Measurements from ENCODE around the gene NFATC3.
A peak's percentile ranks its signal among the peaks of the same experiment; 100 is the strongest.

NFATC3 gene

DNA sequence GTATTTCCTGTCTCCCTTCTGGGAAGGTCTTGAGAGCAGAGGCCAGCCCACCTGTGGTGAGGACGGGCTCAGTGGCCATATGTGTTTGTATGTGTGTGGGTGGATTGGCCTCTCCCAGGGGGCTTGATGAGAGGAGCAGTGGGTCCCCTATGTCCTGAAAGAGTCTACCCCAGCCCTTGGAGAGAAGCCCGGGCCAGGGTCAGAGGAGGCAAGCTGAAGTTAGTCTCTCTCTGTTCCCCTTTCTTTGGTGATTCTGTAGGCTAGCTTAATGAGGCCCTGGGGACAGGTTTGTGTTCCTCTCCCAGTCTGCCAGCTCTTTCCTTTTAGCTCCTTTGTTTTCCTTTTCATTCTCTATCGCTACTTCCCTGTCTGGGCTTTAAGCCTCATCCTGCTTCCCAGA, 23.8 kb upstream of the NFATC3 start:
- Histone ChIP-seq H3K9ac (ENCODE audit: low read length) (no peak overlapping the region), H3K27me3 (ENCODE audit: insufficient read depth, low read length) (no peaks in the 10 kb centered on the region), H4K20me1 (ENCODE audit: insufficient read depth, low read length) (no peaks in the 10 kb centered on the region), H3K9me3 (ENCODE audit: low read length) (no peaks in the 10 kb centered on the region), H3K79me2 (ENCODE audit: insufficient read depth, low read length) (no peaks in the 10 kb centered on the region), H3K9me2 (ENCODE audit: low read depth, low read length) (no peaks in the 10 kb centered on the region), H3K27ac (ENCODE audit: low read depth, low read length, poor library complexity, severe bottlenecking) (no peak overlapping the region), H3F3A (ENCODE audit: insufficient read depth, low read length) (no peaks in the 10 kb centered on the region), H3K4me1 (ENCODE audit: insufficient read depth, low read length, severe bottlenecking) (no peaks in the 10 kb centered on the region), H3K4me2 (ENCODE audit: low read length) (no peak overlapping the region), H2AFZ (ENCODE audit: low read length) (no peak overlapping the region), H3K4me3 (ENCODE audit: low read depth, low read length, poor library complexity, severe bottlenecking) (no peak overlapping the region), H3K36me3 (ENCODE audit: insufficient read depth, low read length) (peaks cover 45% of the 10 kb centered on the region; the same call in 1 of the 2 replicates)
- TF ChIP-seq EZH2 (IDR thresholded peaks at IDR 0.05; ENCODE audit: borderline replicate concordance, low read length): no peak
- TF ChIP-seq, protein P1, sequence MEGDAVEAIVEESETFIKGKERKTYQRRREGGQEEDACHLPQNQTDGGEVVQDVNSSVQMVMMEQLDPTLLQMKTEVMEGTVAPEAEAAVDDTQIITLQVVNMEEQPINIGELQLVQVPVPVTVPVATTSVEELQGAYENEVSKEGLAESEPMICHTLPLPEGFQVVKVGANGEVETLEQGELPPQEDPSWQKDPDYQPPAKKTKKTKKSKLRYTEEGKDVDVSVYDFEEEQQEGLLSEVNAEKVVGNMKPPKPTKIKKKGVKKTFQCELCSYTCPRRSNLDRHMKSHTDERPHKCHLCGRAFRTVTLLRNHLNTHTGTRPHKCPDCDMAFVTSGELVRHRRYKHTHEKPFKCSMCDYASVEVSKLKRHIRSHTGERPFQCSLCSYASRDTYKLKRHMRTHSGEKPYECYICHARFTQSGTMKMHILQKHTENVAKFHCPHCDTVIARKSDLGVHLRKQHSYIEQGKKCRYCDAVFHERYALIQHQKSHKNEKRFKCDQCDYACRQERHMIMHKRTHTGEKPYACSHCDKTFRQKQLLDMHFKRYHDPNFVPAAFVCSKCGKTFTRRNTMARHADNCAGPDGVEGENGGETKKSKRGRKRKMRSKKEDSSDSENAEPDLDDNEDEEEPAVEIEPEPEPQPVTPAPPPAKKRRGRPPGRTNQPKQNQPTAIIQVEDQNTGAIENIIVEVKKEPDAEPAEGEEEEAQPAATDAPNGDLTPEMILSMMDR (IDR thresholded peaks at IDR 0.05; ENCODE audit: low read length): no peak

DNA sequence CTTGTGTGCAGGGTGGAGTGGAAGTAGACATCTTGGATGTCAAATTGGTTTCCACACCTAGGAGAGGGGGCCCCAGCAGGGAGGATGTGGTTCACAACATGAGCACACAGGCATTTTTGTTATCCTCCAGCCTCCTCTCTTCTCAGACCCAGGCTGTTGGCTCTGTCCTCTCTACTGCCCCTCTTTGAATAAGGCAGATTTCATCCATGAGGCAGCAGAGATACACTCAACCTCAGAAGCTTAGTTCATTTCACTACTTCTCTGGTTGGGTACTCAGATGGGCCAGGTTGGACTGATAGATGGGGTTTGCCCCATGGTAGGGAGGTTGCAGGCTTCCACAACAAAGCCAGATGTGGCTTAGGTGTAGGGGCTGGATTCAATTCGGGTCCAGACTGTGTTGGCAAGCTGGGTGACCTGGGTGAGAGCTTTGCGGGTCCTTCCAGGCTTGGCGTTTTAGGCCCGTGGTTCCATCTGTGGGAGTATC, 22.2 kb upstream of the NFATC3 start:
- H3K9ac ChIP-seq (ENCODE audit: low read length): no peak overlapping the region
- no peak overlapping the region for H2AFZ ChIP-seq (ENCODE audit: low read length)
- H3K9me2 ChIP-seq (ENCODE audit: low read depth, low read length): no peaks in the 10 kb centered on the region
- H3K27ac ChIP-seq (ENCODE audit: low read depth, low read length, poor library complexity, severe bottlenecking): no peak overlapping the region
- no peaks in the 10 kb centered on the region for H3K4me1 ChIP-seq (ENCODE audit: insufficient read depth, low read length, severe bottlenecking)
- H3K36me3 ChIP-seq (ENCODE audit: insufficient read depth, low read length): peaks cover 43% of the 10 kb centered on the region; the same call in 1 of the 2 replicates
- no peaks in the 10 kb centered on the region for H4K20me1 ChIP-seq (ENCODE audit: insufficient read depth, low read length)
- TF ChIP-seq EZH2 (IDR thresholded peaks at IDR 0.05; ENCODE audit: borderline replicate concordance, low read length): no peak
- TF ChIP-seq, protein P1 (IDR thresholded peaks at IDR 0.05; ENCODE audit: low read length): no peak
- H3F3A ChIP-seq (ENCODE audit: insufficient read depth, low read length): no peaks in the 10 kb centered on the region
- H3K9me3 ChIP-seq (ENCODE audit: low read length): no peaks in the 10 kb centered on the region
- no peak overlapping the region for H3K4me2 ChIP-seq (ENCODE audit: low read length)
- H3K27me3 ChIP-seq (ENCODE audit: insufficient read depth, low read length): no peaks in the 10 kb centered on the region
- no peak overlapping the region for H3K4me3 ChIP-seq (ENCODE audit: low read depth, low read length, poor library complexity, severe bottlenecking)
- H3K79me2 ChIP-seq (ENCODE audit: insufficient read depth, low read length): no peaks in the 10 kb centered on the region

DNA sequence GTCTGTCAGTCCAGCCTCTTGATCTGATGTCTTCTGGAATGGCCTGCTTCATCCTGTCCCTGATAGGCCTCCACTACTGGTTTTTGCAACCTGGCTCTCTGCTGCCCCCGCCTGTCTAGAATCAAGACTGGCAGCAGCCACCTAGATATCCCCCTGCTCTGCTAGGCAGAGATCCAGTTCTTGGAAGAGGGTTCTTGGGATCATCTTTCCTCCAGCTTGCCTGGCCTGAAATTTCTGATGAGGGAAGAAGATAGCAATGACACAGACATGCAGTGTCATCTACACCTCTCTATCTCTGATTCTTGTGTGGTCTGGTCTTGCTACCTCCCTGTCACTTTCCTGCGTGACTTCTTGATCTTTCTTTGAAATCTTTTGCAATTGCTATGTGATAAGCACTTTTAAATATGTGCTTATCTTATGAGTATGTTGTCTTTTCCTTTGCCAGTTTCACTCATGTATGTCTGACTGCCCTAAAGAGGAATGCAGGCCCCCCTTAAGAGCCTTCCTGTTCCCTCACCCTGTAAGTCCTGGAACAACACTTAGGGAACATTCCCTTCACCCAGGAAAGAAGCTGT, 20.3 kb upstream of the NFATC3 start:
- Histone ChIP-seq H2AFZ (ENCODE audit: low read length) (no peak overlapping the region), H3K36me3 (ENCODE audit: insufficient read depth, low read length) (peaks cover 46% of the 10 kb centered on the region; the same call in 1 of the 2 replicates), H3F3A (ENCODE audit: insufficient read depth, low read length) (no peaks in the 10 kb centered on the region), H3K27me3 (ENCODE audit: insufficient read depth, low read length) (no peaks in the 10 kb centered on the region), H3K9me2 (ENCODE audit: low read depth, low read length) (no peaks in the 10 kb centered on the region), H3K79me2 (ENCODE audit: insufficient read depth, low read length) (no peaks in the 10 kb centered on the region), H3K9ac (ENCODE audit: low read length) (no peak overlapping the region), H4K20me1 (ENCODE audit: insufficient read depth, low read length) (no peaks in the 10 kb centered on the region), H3K27ac (ENCODE audit: low read depth, low read length, poor library complexity, severe bottlenecking) (no peak overlapping the region), H3K4me1 (ENCODE audit: insufficient read depth, low read length, severe bottlenecking) (peaks cover under 1% of the 10 kb centered on the region), H3K4me2 (ENCODE audit: low read length) (no peak overlapping the region), H3K4me3 (ENCODE audit: low read depth, low read length, poor library complexity, severe bottlenecking) (no peak overlapping the region), H3K9me3 (ENCODE audit: low read length) (no peaks in the 10 kb centered on the region)
- TF ChIP-seq, protein P1 (IDR thresholded peaks at IDR 0.05; ENCODE audit: low read length): peak; percentile 88
- no peak for TF ChIP-seq EZH2 (IDR thresholded peaks at IDR 0.05; ENCODE audit: borderline replicate concordance, low read length)
